NT2/D1 (cell line): ENCODE results near the gene FAF1.

Experiments used
- YY1 ChIP-seq: IDR thresholded peaks from 2 replicates; pipeline ENCODE4 v1.6.1; 2011; ENCODE audit not compliant: insufficient read length, insufficient read depth
- ZNF274 ChIP-seq: IDR thresholded peaks from 2 replicates; pipeline ENCODE4 v1.6.1; 2011; ENCODE audit warnings: mild to moderate bottlenecking, low read depth, low read length

DNA sequence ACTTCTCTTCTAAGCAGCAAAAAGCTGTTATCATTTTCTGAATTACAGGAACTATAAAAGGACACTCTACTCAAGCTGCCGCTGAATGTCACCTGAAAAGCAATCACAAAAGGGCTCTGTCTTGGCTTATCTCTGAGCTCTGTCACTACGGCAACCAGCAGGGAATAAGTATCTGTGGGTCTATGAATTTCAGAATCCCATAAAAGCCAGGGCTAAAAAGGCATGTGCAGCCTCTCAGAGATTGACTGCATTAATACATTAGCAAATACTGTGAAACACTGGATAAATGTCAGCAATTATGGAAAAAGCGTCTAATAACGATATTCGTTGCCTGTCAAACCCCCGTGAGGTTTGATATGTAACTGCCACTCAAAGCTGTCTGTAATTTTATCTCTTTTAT, 326.6 kb downstream of the FAF1 start:
- TF ChIP-seq YY1 (no peak), ZNF274 (no peak)
